PFSK-1 (cell line): ENCODE measurements around the gene RBM47.

Source experiments
- FOXP2 ChIP-seq: optimal IDR thresholded peaks from 2 replicates; pipeline ENCODE3; 2011; ENCODE audit warnings: borderline replicate concordance, control low read depth, inconsistent platforms; ENCODE audit not compliant: insufficient read depth; ENCODE audit errors: extremely low read length, extremely low read depth
- POLR2AphosphoS5 ChIP-seq: IDR thresholded peaks from 2 replicates; pipeline ENCODE4 v1.6.1; 2012; ENCODE audit warnings: low read depth, mild to moderate bottlenecking, control low read depth, low read length, moderate library complexity
- REST ChIP-seq, 2 experiments: IDR thresholded peaks; 2 replicates each; pipeline versions ENCODE4 v1.6.1 to v1.8.0; 2011 to 2012; ENCODE audit warnings: low read depth in 2 of 2, low read length in 2 of 2, control low read depth in 1 of 2, inconsistent platforms in 1 of 2, mild to moderate bottlenecking in 1 of 2, moderate library complexity in 1 of 2; ENCODE audit not compliant: insufficient read depth in 1 of 2
- SIN3A ChIP-seq: IDR thresholded peaks from 2 replicates; pipeline ENCODE4 v1.6.1; 2012; ENCODE audit warnings: mild to moderate bottlenecking, low read length, moderate library complexity, borderline replicate concordance; ENCODE audit not compliant: insufficient read depth
- TAF1 ChIP-seq: IDR thresholded peaks from 2 replicates; pipeline ENCODE4 v1.6.1; 2012; ENCODE audit warnings: low read length, control low read depth, borderline replicate concordance; ENCODE audit not compliant: insufficient read depth

Gene RBM47

GRCh38 chr4:40585201-40585799, 44.4 kb downstream of the RBM47 start:
- no peak for TF ChIP-seq TAF1
- no peak for TF ChIP-seq POLR2AphosphoS5
- TF ChIP-seq REST (IDR thresholded peaks at IDR 0.05; ENCODE audit: insufficient read depth in 1 of 2, low read depth in 2 of 2, low read length in 2 of 2), result no peak
- no peak for TF ChIP-seq FOXP2
- TF ChIP-seq SIN3A, result no peak

GRCh38 chr4:40584517-40585141, 45.0 kb downstream of the RBM47 start:
- no peak for TF ChIP-seq SIN3A
- no peak for TF ChIP-seq REST (IDR thresholded peaks at IDR 0.05; ENCODE audit: insufficient read depth in 1 of 2, low read depth in 2 of 2, low read length in 2 of 2)

- TF ChIP-seq POLR2AphosphoS5 (no peak), TAF1 (no peak), REST (IDR thresholded peaks at IDR 0.05; ENCODE audit: insufficient read depth in 1 of 2, low read depth in 2 of 2, low read length in 2 of 2) (no peak), FOXP2 (no peak), SIN3A (no peak)
Measured at GRCh38 chr4:40583850-40584439, 45.7 kb downstream of the RBM47 start.

GRCh38 chr4:40582413-40582812, 47.3 kb downstream of the RBM47 start:
- TF ChIP-seq POLR2AphosphoS5 (no peak), TAF1 (no peak), FOXP2 (no peak), SIN3A (no peak), REST (IDR thresholded peaks at IDR 0.05; ENCODE audit: insufficient read depth in 1 of 2, low read depth in 2 of 2, low read length in 2 of 2) (no peak)
